T-cell (primary cell): ENCODE measurements around the gene CHST9. TPM values are rescaled to one million over a fixed set of nuclear protein-coding genes. Genes with fewer than 3 reads are reported as not detected.
"Not testable (repeated sequence)": the region's sequence is repeated elsewhere in the genome, so short reads cannot be mapped to it uniquely, and the experiment has no call there.

Experiments
- ATAC-seq, 4 experiments: fragments of 200-7000 bp in 3 of 4; fragments of 150-1000 bp in 1 of 4; cut with Tn5 transposase; replicated peaks in 1 of 4; 1 replicate in 3 of 4; 2 replicates in 1 of 4; pipeline ENCODE4 v1.10.0; 2021; ENCODE audit warnings: moderate library complexity in 3 of 4, mild to moderate bottlenecking in 2 of 4, moderate number of reproducible peaks in 1 of 4
- CTCF ChIA-PET, 2 donors: fragments of 300-600 bp; sonication (Branson Sonifier 250); formaldehyde crosslinking; loops; one replicate each; lab custom pipeline; 2022; ENCODE audit warnings: antibody characterized with exemption in 2 of 2; lab: Charles Lee
- POLR2A ChIA-PET, 2 donors: fragments of 300-600 bp; sonication (Branson Sonifier 250); formaldehyde crosslinking; loops; one replicate each; lab custom pipeline; 2022; ENCODE audit warnings: antibody characterized with exemption in 2 of 2; lab: Charles Lee
- DNase-seq, 35 experiments: peaks; one replicate each; pipeline versions ENCODE4 v3.0.0 to v3.0.0-alpha.2; 2013 to 2023
- H3K27ac ChIP-seq: one replicate; pipeline ENCODE4 v1.5.1; 2013; ENCODE audit warnings: low read length
- H3K27me3 ChIP-seq, 2 experiments: replicated peaks in 1 of 2; 1 replicate in 1 of 2; 2 replicates in 1 of 2; pipeline versions ENCODE4 v1.6.1 to v1.7.0; 2013; ENCODE audit warnings: low read length in 1 of 2, mixed read lengths in 1 of 2; ENCODE audit not compliant: control insufficient read depth in 2 of 2, insufficient read depth in 2 of 2; ENCODE audit errors: extremely low read depth in 1 of 2
- H3K36me3 ChIP-seq, 2 donors: 1 replicate in 1 of 2; 2 replicates in 1 of 2; pipeline versions ENCODE4 v1.6.1 to v1.7.0; 2013; ENCODE audit warnings: low read length in 1 of 2; ENCODE audit not compliant: control insufficient read depth in 2 of 2, insufficient read depth in 1 of 2; ENCODE audit errors: extremely low read depth in 1 of 2
- H3K4me1 ChIP-seq, 2 experiments: 1 replicate in 1 of 2; 2 replicates in 1 of 2; pipeline versions ENCODE4 v1.6.1 to v1.7.0; 2013; ENCODE audit warnings: low read length in 2 of 2, mixed read lengths in 1 of 2; ENCODE audit not compliant: insufficient read depth in 2 of 2, control insufficient read depth in 1 of 2; ENCODE audit errors: extremely low read depth in 1 of 2
- H3K4me3 ChIP-seq, 2 donors: 1 replicate in 1 of 2; 2 replicates in 1 of 2; pipeline versions ENCODE4 v1.5.1 to v1.7.0; 2013; ENCODE audit warnings: mild to moderate bottlenecking in 2 of 2, low read length in 1 of 2, moderate library complexity in 1 of 2; ENCODE audit not compliant: control insufficient read depth in 1 of 2; ENCODE audit errors: extremely low read depth in 1 of 2
- H3K9me3 ChIP-seq: 2 replicates; pipeline ENCODE4 v1.7.0; 2013
- H3K27ac Mint-ChIP-seq, 2 donors: one replicate each; pipeline ENCODE4 v1.8.0; 2020 to 2021; ENCODE audit warnings: mild to moderate bottlenecking in 2 of 2, mixed read lengths in 2 of 2
- H3K27me3 Mint-ChIP-seq, 2 donors: one replicate each; pipeline ENCODE4 v1.8.0; 2021 to 2022; ENCODE audit warnings: mixed read lengths in 2 of 2
- H3K36me3 Mint-ChIP-seq: one replicate; pipeline ENCODE4 v1.8.0; 2021; ENCODE audit warnings: mixed read lengths
- H3K4me1 Mint-ChIP-seq, 3 donors: one replicate each; pipeline ENCODE4 v1.8.0; 2020 to 2022; ENCODE audit warnings: mixed read lengths in 3 of 3, mild to moderate bottlenecking in 1 of 3
- H3K4me3 Mint-ChIP-seq, 3 donors: one replicate each; pipeline ENCODE4 v1.8.0; 2020 to 2022; ENCODE audit warnings: mild to moderate bottlenecking in 3 of 3, mixed read lengths in 3 of 3, moderate library complexity in 3 of 3
- H3K9me3 Mint-ChIP-seq, 3 donors: one replicate each; pipeline ENCODE4 v1.8.0; 2020 to 2022; ENCODE audit warnings: mixed read lengths in 3 of 3
- WGBS: methylation state at CpG from one replicate; pipeline ENCODE4 v1.1.5; 2013; ENCODE audit warnings: missing lambda C conversion rate; ENCODE audit not compliant: insufficient coverage; 5-methylcytosine and 5-hydroxymethylcytosine counted together
- total RNA-seq, 35 experiments: library from RNA in 6 of 35; stranded (reverse) in 6 of 35; fragments of 120-200 nt in 1 of 35; gene quantifications; one replicate each; pipeline versions ENCODE4 v1.2.1 to v1.2.4 and lab custom pipeline; 2013 to 2026

The CHST9 gene
- total RNA-seq: not detected
- total RNA-seq (2013): not detected
- 0 to 0.10 (median 0) reads per million in 29 experiments for total RNA-seq (lab: John Stamatoyannopoulos, UW)

- H3K27ac Mint-ChIP-seq: no peak within 1 kb of the TSS
- H3K9me3 Mint-ChIP-seq: peaks cover 2 to 6% (median 4%) of the 10 kb centered on the region in 3 donors
- peaks cover 22 to 29% of the 10 kb centered on the region in 2 donors for H3K27me3 Mint-ChIP-seq
- ChIA-PET CTCF (no interaction called here), POLR2A (no interaction called here)
- no peak within 1 kb of the TSS for H3K4me3 Mint-ChIP-seq
- H3K36me3 Mint-ChIP-seq: no peaks in the 10 kb centered on the region
- no peak within 1 kb of the TSS for H3K27ac ChIP-seq
- no peaks in the 10 kb centered on the region for H3K4me1 Mint-ChIP-seq
- H3K9me3 ChIP-seq: no peaks in the 10 kb centered on the region
- no peak for ATAC-seq
- no peak within 1 kb of the TSS for H3K4me3 ChIP-seq
- no peaks in the 10 kb centered on the region for H3K36me3 ChIP-seq
- H3K4me1 ChIP-seq: no peaks in the 10 kb centered on the region
- 6% methylated on average over 36 of the region's 67 CpGs for WGBS
- no peak for DNase-seq
- H3K27me3 ChIP-seq: peaks cover 8 to 14% of the 10 kb centered on the region in 2 experiments
These were observed at the start of gene CHST9 for GRCh38 chr18:27185025-27185763. TSS of gene CHST9 (minus strand) at chr18:27185308. CDS start at chr18:27142809, 42,499 bp downstream.

- H3K27ac ChIP-seq, H3K36me3 Mint-ChIP-seq, H3K36me3 ChIP-seq, H3K4me3 ChIP-seq, H3K4me3 Mint-ChIP-seq, DNase-seq, H3K27me3 ChIP-seq, H3K4me1 ChIP-seq, H3K4me1 Mint-ChIP-seq, H3K9me3 ChIP-seq, CTCF ChIA-PET, H3K27ac Mint-ChIP-seq, ATAC-seq, H3K27me3 Mint-ChIP-seq: not testable (repeated sequence)
- POLR2A ChIA-PET: interaction anchor here in 1 of 2 donors (0.7 kb wide), 1 partner anchor 180 kb away, joined by 4 read pairs; no protein-coding TSS in a partner anchor
- H3K9me3 Mint-ChIP-seq: peaks cover 11 to 12% (median 12%) of the 10 kb centered on the region in 3 donors
- WGBS: 64% methylated on average over 2 of the region's 6 CpGs
These were observed 47.2 kb upstream of the CHST9 start for GRCh38 chr18:27232355-27232754.

- H3K9me3 ChIP-seq, H3K4me1 Mint-ChIP-seq, H3K36me3 ChIP-seq, H3K27me3 ChIP-seq, H3K4me3 ChIP-seq, H3K27me3 Mint-ChIP-seq, H3K36me3 Mint-ChIP-seq, H3K4me3 Mint-ChIP-seq, POLR2A ChIA-PET, H3K4me1 ChIP-seq, ATAC-seq, H3K27ac ChIP-seq, CTCF ChIA-PET, DNase-seq, H3K27ac Mint-ChIP-seq: not testable (repeated sequence)
- WGBS: 34% methylated on average over 4 of the region's 6 CpGs
- peaks cover 11 to 13% (median 12%) of the 10 kb centered on the region in 3 donors for H3K9me3 Mint-ChIP-seq
These were observed 46.6 kb upstream of the CHST9 start for GRCh38 chr18:27231671-27232070.

GRCh38 chr18:27231221-27231620 is 46.1 kb upstream of the CHST9 start:
- H3K4me1 Mint-ChIP-seq, H3K27me3 Mint-ChIP-seq, H3K27me3 ChIP-seq, H3K27ac Mint-ChIP-seq, DNase-seq, POLR2A ChIA-PET, CTCF ChIA-PET, H3K9me3 ChIP-seq, H3K36me3 ChIP-seq, ATAC-seq, H3K4me1 ChIP-seq, H3K4me3 Mint-ChIP-seq, H3K36me3 Mint-ChIP-seq, H3K4me3 ChIP-seq, H3K27ac ChIP-seq: not testable (repeated sequence)
- peaks cover 12 to 16% (median 13%) of the 10 kb centered on the region in 3 donors for H3K9me3 Mint-ChIP-seq
- no CpG with 5 or more reads among the region's 5 CpGs for WGBS

- H3K9me3 Mint-ChIP-seq: peaks cover 12 to 32% (median 17%) of the 10 kb centered on the region in 3 donors
- no peaks in the 10 kb centered on the region for H3K36me3 Mint-ChIP-seq
- DNase-seq (no peak), ATAC-seq (no peak)
- H3K9me3 ChIP-seq: no peaks in the 10 kb centered on the region
- H3K27me3 ChIP-seq: no peaks in the 10 kb centered on the region
- WGBS: no CpG with 5 or more reads among the region's 1 CpG
- ChIA-PET CTCF (no interaction called here), POLR2A (no interaction called here)
- no peaks in the 10 kb centered on the region for H3K4me1 ChIP-seq
- no peak overlapping the region for H3K4me3 ChIP-seq
- no peak overlapping the region for H3K27ac ChIP-seq
- H3K36me3 ChIP-seq: no peaks in the 10 kb centered on the region
- no peaks in the 10 kb centered on the region for H3K27me3 Mint-ChIP-seq
- no peaks in the 10 kb centered on the region for H3K4me1 Mint-ChIP-seq
- H3K27ac Mint-ChIP-seq: no peak overlapping the region
- no peak overlapping the region for H3K4me3 Mint-ChIP-seq
These were observed 42.6 kb upstream of the CHST9 start for GRCh38 chr18:27227721-27228120.

- Mint-ChIP-seq H3K4me3 (no peak overlapping the region), H3K9me3 (peaks cover 12 to 33% (median 24%) of the 10 kb centered on the region in 3 donors), H3K27ac (no peak overlapping the region), H3K36me3 (no peaks in the 10 kb centered on the region), H3K27me3 (no peaks in the 10 kb centered on the region), H3K4me1 (no peaks in the 10 kb centered on the region)
- Histone ChIP-seq H3K4me1 (no peaks in the 10 kb centered on the region), H3K4me3 (no peak overlapping the region), H3K27me3 (no peaks in the 10 kb centered on the region), H3K36me3 (no peaks in the 10 kb centered on the region), H3K27ac (no peak overlapping the region), H3K9me3 (no peaks in the 10 kb centered on the region)
- no CpG with 5 or more reads among the region's 5 CpGs for whole genome bisulfite sequencing
- ChIA-PET POLR2A (no interaction called here), CTCF (no interaction called here)
- ATAC-seq (no peak), DNase-seq (no peak)
These were observed 41.5 kb upstream of the CHST9 start for GRCh38 chr18:27226556-27227075.
